IMR-90 (cell line): ENCODE results near the gene OPTC. TPM values are rescaled to one million over a fixed set of nuclear protein-coding genes. Genes with fewer than 3 reads are reported as not detected.
A peak's percentile ranks its signal among the peaks of the same experiment; 100 is the strongest.

ENCODE experiments used
- ATAC-seq: fragments of 200-7000 bp; cut with Tn5 transposase; 2 replicates; pipeline ENCODE4 v1.9.1; 2020; ENCODE audit warnings: low read depth, mild to moderate bottlenecking, moderate library complexity
- BruUV-seq: library from RNA; stranded (reverse); fragments of 400-500 nt; replicated peaks from 2 replicates; lab custom pipeline; 2021; lab: Mats Ljungman, UMichigan
- CTCF ChIA-PET: fragments of 300-600 bp; formaldehyde crosslinking; extraction: SDS; loops from one replicate; lab custom pipeline; 2021; ENCODE audit warnings: antibody characterized with exemption; lab: Yijun Ruan, JAX
- POLR2A ChIA-PET: fragments of 300-600 bp; sonication (Branson Sonifier 250); formaldehyde crosslinking; loops from one replicate; lab custom pipeline; 2022; ENCODE audit warnings: antibody characterized with exemption; ENCODE audit not compliant: unreplicated experiment; lab: Charles Lee
- DNase-seq: peaks from one replicate; pipeline ENCODE4 v3.0.0; 2013
- H2AFZ ChIP-seq: replicated peaks from 2 replicates; pipeline ENCODE3; 2013; ENCODE audit warnings: low read length, mild to moderate bottlenecking; ENCODE audit not compliant: poor library complexity
- H2AK5ac ChIP-seq: 2 replicates; pipeline ENCODE4 v1.6.1; 2013; ENCODE audit warnings: low read depth, low read length, inconsistent platforms
- H2AK9ac ChIP-seq: replicated peaks from 2 replicates; pipeline ENCODE3; 2013; ENCODE audit warnings: mild to moderate bottlenecking, low read depth, low read length, moderate library complexity; ENCODE audit not compliant: poor library complexity
- H2BK120ac ChIP-seq: 2 replicates; pipeline ENCODE4 v1.6.1; 2013; ENCODE audit warnings: low read depth, low read length, inconsistent platforms
- H2BK15ac ChIP-seq: 3 replicates; pipeline ENCODE4 v1.6.1; 2013; ENCODE audit warnings: low read depth, low read length, inconsistent platforms
- H2BK20ac ChIP-seq: 2 replicates; pipeline ENCODE4 v1.6.1; 2013; ENCODE audit warnings: low read depth, mild to moderate bottlenecking, inconsistent platforms, low read length, moderate library complexity
- H2BK5ac ChIP-seq: 2 replicates; pipeline ENCODE4 v1.6.1; 2013; ENCODE audit warnings: mild to moderate bottlenecking, low read depth, low read length, inconsistent platforms; ENCODE audit not compliant: poor library complexity, severe bottlenecking
- H3K14ac ChIP-seq: replicated peaks from 2 replicates; pipeline ENCODE4 v1.6.1; 2013; ENCODE audit warnings: low read depth, low read length, inconsistent platforms
- H3K18ac ChIP-seq: 2 replicates; pipeline ENCODE4 v1.6.1; 2013; ENCODE audit warnings: low read depth, low read length, control low read depth
- H3K23ac ChIP-seq: 2 replicates; pipeline ENCODE4 v1.6.1; 2013; ENCODE audit warnings: low read depth, low read length, inconsistent platforms
- H3K27ac ChIP-seq: 2 replicates; pipeline ENCODE4 v1.5.1; 2013; ENCODE audit warnings: mild to moderate bottlenecking, control low read depth, low read length; ENCODE audit not compliant: insufficient read depth
- H3K27me3 ChIP-seq: 2 replicates; pipeline ENCODE4 v1.6.1; 2013; ENCODE audit warnings: low read length; ENCODE audit not compliant: control insufficient read depth, insufficient read depth
- H3K36me3 ChIP-seq: 2 replicates; pipeline ENCODE4 v1.6.1; 2013; ENCODE audit warnings: low read length, mixed read lengths; ENCODE audit not compliant: control insufficient read depth, insufficient read depth
- H3K4ac ChIP-seq: 2 replicates; pipeline ENCODE4 v1.6.1; 2013; ENCODE audit warnings: low read depth, low read length, inconsistent platforms
- H3K4me1 ChIP-seq: 2 replicates; pipeline ENCODE4 v1.6.1; 2013; ENCODE audit warnings: low read length, mixed read lengths; ENCODE audit not compliant: control insufficient read depth, insufficient read depth
- H3K4me2 ChIP-seq: 2 replicates; pipeline ENCODE4 v1.6.1; 2013; ENCODE audit warnings: low read depth, mild to moderate bottlenecking, control low read depth, low read length, moderate library complexity
- H3K4me3 ChIP-seq: 2 replicates; pipeline ENCODE4 v1.5.1; 2013; ENCODE audit warnings: low read depth, mild to moderate bottlenecking, control low read depth, low read length, moderate library complexity; ENCODE audit not compliant: insufficient read depth
- H3K56ac ChIP-seq: 2 replicates; pipeline ENCODE4 v1.6.1; 2013; ENCODE audit warnings: low read length, inconsistent platforms; ENCODE audit not compliant: insufficient read depth; ENCODE audit errors: extremely low read depth
- H3K79me1 ChIP-seq, 2 experiments: 2 replicates each; pipeline ENCODE4 v1.6.1; 2013; ENCODE audit warnings: low read length in 2 of 2, inconsistent platforms in 1 of 2, low read depth in 1 of 2
- H3K9ac ChIP-seq: 2 replicates; pipeline ENCODE4 v1.6.1; 2013; ENCODE audit warnings: low read depth, low read length, control low read depth
- H3K9me1 ChIP-seq: 2 replicates; pipeline ENCODE4 v1.6.1; 2013; ENCODE audit warnings: low read length, inconsistent platforms; ENCODE audit not compliant: insufficient read depth
- H3K9me3 ChIP-seq: 2 replicates; pipeline ENCODE4 v1.6.1; 2013; ENCODE audit warnings: low read length; ENCODE audit not compliant: control insufficient read depth, insufficient read depth
- H4K20me1 ChIP-seq: 2 replicates; pipeline ENCODE4 v1.6.1; 2013; ENCODE audit warnings: low read length, inconsistent platforms; ENCODE audit not compliant: insufficient read depth
- H4K5ac ChIP-seq: 2 replicates; pipeline ENCODE4 v1.6.1; 2013; ENCODE audit warnings: mild to moderate bottlenecking, low read depth, low read length, control low read depth
- H4K8ac ChIP-seq, 2 experiments: 2 replicates each; pipeline ENCODE4 v1.6.1; 2013; ENCODE audit warnings: low read depth in 2 of 2, low read length in 2 of 2, control low read depth in 1 of 2, inconsistent platforms in 1 of 2
- H4K91ac ChIP-seq: 2 replicates; pipeline ENCODE4 v1.6.1; 2013; ENCODE audit warnings: low read depth, low read length, inconsistent platforms; ENCODE audit not compliant: insufficient read depth
- BHLHE40 ChIP-seq: fragments of 150-350 bp; IDR thresholded peaks from 2 replicates; pipeline ENCODE4 v1.6.1; 2016; ENCODE audit warnings: mild to moderate bottlenecking, low read depth, low read length
- CEBPB ChIP-seq: IDR thresholded peaks from 2 replicates; pipeline ENCODE4 v1.6.1; 2012; ENCODE audit warnings: low read depth, low read length, improper control_type of control experiment
- POLR2A ChIP-seq: IDR thresholded peaks from 2 replicates; pipeline ENCODE4 v1.6.1; 2012; ENCODE audit warnings: mild to moderate bottlenecking, low read depth, low read length
- WGBS, 2 experiments: methylation state at CpG; one replicate each; pipeline versions ENCODE4 v1.1.5 to v1.1.7; 2013; ENCODE audit warnings: missing lambda C conversion rate in 2 of 2; ENCODE audit not compliant: insufficient read length in 1 of 2; ENCODE audit errors: extremely low coverage in 2 of 2; 5-methylcytosine and 5-hydroxymethylcytosine counted together
- dilution Hi-C: fragments of 300-500 bp; cut with HindIII; formaldehyde crosslinking; loops from one replicate; pipeline ENCODE4 v1.14.3; 2018; ENCODE audit warnings: low sequenced_read_pairs; ENCODE audit not compliant: unreplicated experiment
- in situ Hi-C: fragments of 300-500 bp; cut with MboI; formaldehyde crosslinking; loops from 3 replicates; pipeline ENCODE4 v1.14.3; 2019; ENCODE audit warnings: low sequenced_read_pairs, inconsistent platforms, mixed read lengths
- intact Hi-C: fragments of 100-400 bp; cut with micrococcal nuclease; formaldehyde crosslinking; loops from 2 replicates; pipeline ENCODE4 v1.10.0; 2022
- polyA plus RNA-seq, 3 experiments: library from polyadenylated mRNA; depleted of rRNA; stranded (reverse); fragments of >200 nt; gene quantifications; 2 replicates each; pipeline ENCODE4 v1.2.3, GENCODE V29; 2012; ENCODE audit warnings: low replicate concordance in 1 of 3
- total RNA-seq: library from RNA; depleted of rRNA; stranded (reverse); fragments of >200 nt; gene quantifications from 2 replicates; pipeline ENCODE4 v1.2.3, GENCODE V29; 2012

The OPTC gene
- total and polyA plus RNA-seq, 2 of the 4 experiments (the other 2 are of a cell fraction): not detected

DNA sequence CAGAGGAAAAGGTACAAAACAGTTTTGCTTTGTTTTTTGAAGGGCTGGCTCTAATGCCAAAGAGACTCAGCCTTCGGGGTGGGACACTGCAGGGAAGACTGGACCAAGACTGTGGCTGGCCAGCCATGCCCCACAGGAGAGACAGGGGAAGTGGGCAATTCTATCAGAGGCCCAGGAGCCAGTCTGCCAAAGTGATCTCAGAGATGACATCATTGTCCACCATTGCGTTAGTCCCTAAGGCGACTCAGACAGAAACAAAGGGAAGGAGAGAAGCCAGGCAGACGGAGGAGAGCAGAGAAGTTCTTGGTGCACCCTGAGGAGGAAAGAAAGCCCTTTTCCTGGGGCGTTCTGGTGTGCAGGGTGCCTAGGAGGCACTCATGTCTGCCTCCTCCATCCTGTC is 26.4 kb downstream of the OPTC start:
- Histone ChIP-seq H3K9ac (no peak overlapping the region), H3K27me3 (no peaks in the 10 kb centered on the region), H3K79me1 (peaks cover 0 to 1% of the 10 kb centered on the region in 2 experiments; a peak in 1 of 4 replicates), H3K18ac (peak overlapping the region; percentile 71; the same call in 1 of the 2 replicates), H2AFZ (peak overlapping the region; percentile 76), H2BK20ac (peak overlapping the region; percentile 40), H3K36me3 (no peaks in the 10 kb centered on the region), H3K56ac (peak overlapping the region; percentile 14; the same call in 1 of the 2 replicates), H3K27ac (no peak overlapping the region; the same call in 1 of the 2 replicates), H3K4ac (peak overlapping the region; percentile 53), H2BK15ac (peak overlapping the region; percentile 72; the same call in 2 of the 3 replicates), H3K14ac (peak overlapping the region; percentile 62), H4K8ac (peak overlapping the region; percentile 58 to 78), H3K4me3 (no peak overlapping the region), H2AK9ac (peak overlapping the region; percentile 65), H3K23ac (peak overlapping the region; percentile 41; the same call in 1 of the 2 replicates), H2BK120ac (peak overlapping the region; percentile 74), H3K4me1 (peaks cover 11% of the 10 kb centered on the region), H3K9me1 (peaks cover 18% of the 10 kb centered on the region), H3K4me2 (no peak overlapping the region), H4K91ac (peak overlapping the region; percentile 41), H4K5ac (peak overlapping the region; percentile 87; the same call in 1 of the 2 replicates), H4K20me1 (no peaks in the 10 kb centered on the region), H2AK5ac (peak overlapping the region; percentile 61), H3K9me3 (no peaks in the 10 kb centered on the region), H2BK5ac (peak overlapping the region; percentile 30)
- TF ChIP-seq BHLHE40: no peak
- 0 out of 2 replicates have a peak, but pooled peaks have one; percentile 30 for TF ChIP-seq POLR2A
- peak; percentile 77 for TF ChIP-seq CEBPB
- DNase-seq (peak; percentile 81), ATAC-seq (peak; percentile 50)
- 71% methylated on average over 1 of the region's 5 CpGs; no CpG with 5 or more reads in 1 of the 2 experiments for WGBS, 2 experiments
- CTCF ChIA-PET: no interaction called here
- intact Hi-C loops: no loop called here
- dilution Hi-C loops: no loop called here
- in situ Hi-C loops: no loop called here
- POLR2A ChIA-PET: no interaction called here
- BruUV-seq: no TSS peak
